GM10266 (cell line): Measurements from ENCODE around the gene RAD51B.

ENCODE experiments used
- DNase-seq: peaks from one replicate; pipeline ENCODE4 v3.0.0; 2012; ENCODE audit errors: extremely low spot score
- TF ChIP-seq, protein P1 (sequence below): IDR thresholded peaks from 2 replicates; pipeline ENCODE4 v1.5.1; 2012; ENCODE audit warnings: mild to moderate bottlenecking, low read depth; ENCODE audit not compliant: control insufficient read depth, insufficient read depth; ENCODE audit errors: missing control alignments

The RAD51B gene

DNA sequence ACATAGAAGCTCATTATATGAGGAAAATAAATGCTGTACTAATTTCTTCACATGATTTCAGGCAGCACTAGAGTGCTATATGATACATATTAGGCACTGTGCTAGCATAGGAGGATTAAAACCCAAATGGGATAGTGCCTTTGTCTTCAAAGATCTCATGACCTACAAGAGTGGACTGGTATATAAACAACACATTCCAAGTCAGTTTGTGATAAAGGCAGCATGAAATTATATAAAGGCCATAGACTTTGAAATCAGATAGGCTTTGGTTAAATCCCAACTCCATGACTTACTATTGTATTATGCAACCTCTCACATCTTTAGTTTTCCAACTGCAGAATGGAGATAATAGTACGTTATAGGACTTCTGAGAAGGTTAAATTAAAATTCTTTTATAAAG lies 179.7 kb downstream of the RAD51B start:
- no peak for DNase-seq
- TF ChIP-seq, protein P1, sequence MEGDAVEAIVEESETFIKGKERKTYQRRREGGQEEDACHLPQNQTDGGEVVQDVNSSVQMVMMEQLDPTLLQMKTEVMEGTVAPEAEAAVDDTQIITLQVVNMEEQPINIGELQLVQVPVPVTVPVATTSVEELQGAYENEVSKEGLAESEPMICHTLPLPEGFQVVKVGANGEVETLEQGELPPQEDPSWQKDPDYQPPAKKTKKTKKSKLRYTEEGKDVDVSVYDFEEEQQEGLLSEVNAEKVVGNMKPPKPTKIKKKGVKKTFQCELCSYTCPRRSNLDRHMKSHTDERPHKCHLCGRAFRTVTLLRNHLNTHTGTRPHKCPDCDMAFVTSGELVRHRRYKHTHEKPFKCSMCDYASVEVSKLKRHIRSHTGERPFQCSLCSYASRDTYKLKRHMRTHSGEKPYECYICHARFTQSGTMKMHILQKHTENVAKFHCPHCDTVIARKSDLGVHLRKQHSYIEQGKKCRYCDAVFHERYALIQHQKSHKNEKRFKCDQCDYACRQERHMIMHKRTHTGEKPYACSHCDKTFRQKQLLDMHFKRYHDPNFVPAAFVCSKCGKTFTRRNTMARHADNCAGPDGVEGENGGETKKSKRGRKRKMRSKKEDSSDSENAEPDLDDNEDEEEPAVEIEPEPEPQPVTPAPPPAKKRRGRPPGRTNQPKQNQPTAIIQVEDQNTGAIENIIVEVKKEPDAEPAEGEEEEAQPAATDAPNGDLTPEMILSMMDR, result no peak

DNA sequence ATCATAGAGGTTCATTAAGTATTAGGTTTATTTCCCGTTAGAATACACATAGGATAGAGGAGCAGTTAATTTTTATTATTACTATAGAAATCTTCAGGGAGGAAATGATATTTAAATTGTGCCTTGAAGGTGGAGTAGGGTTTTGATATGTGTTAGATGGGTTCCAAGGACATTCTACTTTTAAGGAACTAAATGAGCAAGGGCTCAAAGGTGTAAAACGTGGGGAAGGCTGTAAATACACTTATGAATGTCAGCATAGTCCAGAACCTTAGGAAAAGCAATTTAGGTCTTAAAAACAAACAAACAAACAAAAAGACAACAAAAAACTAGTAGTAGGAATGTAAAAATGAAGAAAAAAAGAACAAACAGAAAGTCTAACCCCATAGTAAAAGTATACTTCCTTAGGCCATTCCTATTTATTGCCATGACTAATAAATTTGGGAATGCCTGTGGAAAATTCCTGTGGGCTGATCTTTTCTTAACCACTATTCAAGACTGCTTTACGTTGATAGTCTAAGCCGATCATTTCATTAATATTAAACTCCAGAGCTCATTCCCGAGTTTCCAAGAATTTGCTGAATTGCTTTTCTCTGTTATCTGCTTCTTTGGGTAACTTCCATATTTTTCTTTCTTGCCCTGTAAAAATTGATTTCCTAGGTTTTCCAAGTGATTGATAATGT lies 180.3 kb downstream of the RAD51B start:
- TF ChIP-seq, protein P1, result no peak
- no peak for DNase-seq

DNA sequence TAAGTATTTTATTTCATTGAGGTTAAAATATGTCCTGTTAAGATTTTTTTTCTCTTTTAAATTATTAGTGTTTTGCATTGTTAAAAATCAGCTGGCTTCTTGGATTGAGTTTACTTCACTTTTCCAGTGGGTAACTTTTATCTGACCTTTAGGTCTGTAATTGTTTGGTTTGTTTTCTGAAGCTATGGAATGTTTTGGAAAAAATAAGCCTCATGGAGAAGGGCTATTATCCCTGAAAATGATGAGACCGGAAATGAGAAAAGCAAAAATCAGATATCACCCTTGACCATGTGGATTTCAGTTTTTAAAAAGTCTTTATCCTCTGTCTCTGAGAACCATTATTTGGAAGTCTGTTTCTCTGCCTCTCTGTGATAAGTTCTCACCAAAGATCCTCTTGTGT lies 180.9 kb downstream of the RAD51B start:
- TF ChIP-seq, protein P1, result no peak
- DNase-seq, result no peak

DNA sequence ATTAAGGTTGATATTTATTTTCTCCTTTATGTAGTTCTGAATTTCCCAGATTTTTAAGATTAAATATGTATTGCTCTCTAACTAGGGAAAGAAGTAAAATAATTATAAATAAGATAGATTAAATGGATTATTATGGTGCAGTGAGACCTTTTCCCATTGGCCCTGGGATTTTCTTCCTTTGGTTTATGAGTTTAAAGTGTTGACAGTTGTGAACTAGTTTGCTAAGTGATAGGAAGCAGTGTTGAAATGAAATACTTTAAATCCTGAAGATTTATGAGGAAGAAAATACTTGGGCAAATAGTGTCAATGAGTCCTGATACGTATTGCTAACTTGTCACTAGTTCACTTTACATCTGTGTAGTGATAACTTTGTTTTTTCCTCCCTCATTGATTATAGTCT lies 188.9 kb downstream of the RAD51B start:
- no peak for DNase-seq
- TF ChIP-seq, protein P1, result no peak

DNA sequence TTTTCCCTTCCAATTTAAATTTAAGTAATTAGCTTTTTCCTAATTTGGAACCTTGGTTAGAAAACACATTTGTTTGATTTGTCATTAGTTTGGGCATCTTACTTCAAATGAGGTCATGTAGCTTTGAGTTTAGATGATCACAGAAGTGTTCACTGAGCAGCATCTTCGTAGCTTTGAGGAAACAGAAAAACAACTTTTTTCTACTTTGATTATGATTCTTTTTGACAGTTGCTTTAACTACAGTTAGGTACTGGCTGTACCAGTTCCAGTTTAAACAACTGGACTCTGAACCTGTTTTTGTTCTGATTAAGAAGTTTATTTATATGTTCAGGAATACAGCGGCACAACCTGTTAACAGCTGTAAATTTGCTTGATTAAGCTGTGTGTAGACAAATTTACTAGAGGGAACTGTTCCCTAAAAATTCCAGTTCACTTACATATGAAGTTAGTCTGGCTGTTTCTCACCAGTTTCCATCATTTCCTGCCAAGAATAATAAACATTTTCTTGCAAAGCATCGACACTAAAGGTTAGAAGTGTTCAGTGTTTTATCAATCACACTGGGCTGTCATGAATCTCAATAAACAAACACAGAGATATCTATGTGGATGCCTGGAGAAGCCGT lies 191.9 kb downstream of the RAD51B start:
- TF ChIP-seq, protein P1, result no peak
- DNase-seq, result no peak

DNA sequence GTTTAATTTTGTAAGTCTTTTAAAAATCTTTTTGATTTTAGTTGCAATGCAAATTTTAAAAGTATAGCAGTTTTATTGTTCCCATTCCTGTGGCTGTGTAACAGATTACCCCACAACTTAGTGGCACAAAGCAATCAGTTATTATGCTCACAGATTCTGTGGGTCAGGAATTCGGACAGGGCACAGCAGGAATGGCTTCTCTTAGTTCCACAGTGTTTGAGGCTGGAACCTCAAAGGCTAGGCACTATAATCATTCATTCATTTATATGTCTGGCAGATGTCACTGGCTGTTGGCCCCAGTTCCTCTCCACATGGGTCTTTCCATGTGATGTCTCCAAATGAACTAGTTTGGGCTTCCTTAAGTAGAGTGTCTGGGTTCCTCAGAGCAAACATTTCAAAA lies 193.3 kb downstream of the RAD51B start:
- DNase-seq, result no peak

DNA sequence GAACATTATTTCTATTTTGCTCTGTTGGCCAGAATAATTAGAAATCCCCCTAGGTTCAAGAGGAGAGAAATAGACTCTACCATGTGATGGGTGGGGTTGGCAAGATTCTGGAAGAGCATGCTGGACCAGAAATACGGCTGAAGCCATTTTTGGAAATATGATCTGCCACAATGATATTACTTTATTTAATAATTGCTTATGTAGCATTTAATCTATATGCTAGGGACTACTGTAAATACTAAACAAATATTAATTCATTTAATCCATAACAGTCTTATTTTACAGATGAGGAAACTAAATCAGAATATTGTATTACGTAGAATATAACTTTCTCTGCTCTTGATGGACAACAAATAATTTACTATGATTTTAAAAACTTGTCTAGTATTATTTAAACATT lies 193.7 kb downstream of the RAD51B start:
- TF ChIP-seq, protein P1, result no peak
- no peak for DNase-seq

More for the DNA sequence above, 193.3 kb downstream of the RAD51B start:
- TF ChIP-seq, protein P1, result no peak
